Esophagus (tissue), 2 donors: Measurements from ENCODE around the gene KLK6. TPM values are rescaled to one million over a fixed set of nuclear protein-coding genes. Genes with fewer than 3 reads are reported as not detected.

Source experiments
- H3K27ac ChIP-seq, 2 donors: one replicate each; pipeline ENCODE4 v1.5.1; 2013; ENCODE audit warnings: low read depth in 2 of 2, mild to moderate bottlenecking in 2 of 2, inconsistent platforms in 1 of 2, low read length in 1 of 2, moderate library complexity in 1 of 2
- H3K27me3 ChIP-seq, 2 donors: one replicate each; pipeline ENCODE4 v1.6.1; 2013; ENCODE audit warnings: low read length in 2 of 2, control low read depth in 1 of 2, mild to moderate bottlenecking in 1 of 2; ENCODE audit not compliant: insufficient read depth in 2 of 2, control insufficient read depth in 1 of 2
- H3K36me3 ChIP-seq, 2 donors: one replicate each; pipeline ENCODE4 v1.6.1; 2013; ENCODE audit warnings: low read length in 1 of 2; ENCODE audit not compliant: control insufficient read depth in 2 of 2, insufficient read depth in 2 of 2
- H3K4me1 ChIP-seq, 2 donors: one replicate each; pipeline ENCODE4 v1.6.1; 2013; ENCODE audit warnings: low read length in 1 of 2; ENCODE audit not compliant: control insufficient read depth in 2 of 2, insufficient read depth in 2 of 2
- H3K4me3 ChIP-seq, 2 donors: one replicate each; pipeline ENCODE4 v1.5.1; 2013; ENCODE audit warnings: low read length in 2 of 2, mild to moderate bottlenecking in 2 of 2, low read depth in 1 of 2, moderate library complexity in 1 of 2
- H3K9me3 ChIP-seq, 2 donors: one replicate each; pipeline ENCODE4 v1.6.1; 2013; ENCODE audit warnings: mild to moderate bottlenecking in 2 of 2, low read depth in 1 of 2, low read length in 1 of 2, moderate library complexity in 1 of 2; ENCODE audit not compliant: control insufficient read depth in 2 of 2, insufficient read depth in 1 of 2
- WGBS, 2 donors: extraction: QIAGEN DNeasy Blood & Tissue Kit; methylation state at CpG; one replicate each; pipeline ENCODE4 v1.1.7; 2013; 5-methylcytosine and 5-hydroxymethylcytosine counted together
- polyA plus RNA-seq, 2 donors: library from polyadenylated mRNA; stranded (reverse); fragments of 200-250 nt; gene quantifications; one replicate each; pipeline ENCODE4 v1.2.3, GENCODE V29; 2013
- donor health status: healthy with polysubstance abuse.
- donor health status: Bipolar disorder and iron deficiency.

Gene KLK6
- polyA plus RNA-seq, 2 donors: 32.8 to 64.6 TPM

DNA sequence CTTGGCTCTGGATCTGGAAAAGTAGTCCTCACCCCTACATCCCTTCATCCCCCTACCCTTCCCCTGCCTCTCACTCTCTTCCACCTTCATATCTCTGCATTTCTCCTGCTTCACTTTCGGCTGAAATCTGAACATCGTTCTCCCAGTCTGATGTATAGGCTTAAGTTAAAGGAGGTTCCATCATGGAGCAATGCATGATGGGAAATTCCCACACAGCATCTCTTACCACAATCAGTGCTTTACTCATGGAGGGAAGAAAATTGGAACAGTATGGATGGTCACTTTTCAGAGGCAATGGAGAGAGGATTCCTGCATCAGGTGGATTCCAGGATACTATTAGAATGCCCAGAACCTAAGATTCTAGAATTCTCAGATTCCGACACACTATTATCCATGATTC is 38.1 kb upstream of the KLK6 start:
- H3K9me3 ChIP-seq: peaks cover 0 to 2% of the 10 kb centered on the region in 2 donors
- H3K36me3 ChIP-seq: no peaks in the 10 kb centered on the region
- H3K27me3 ChIP-seq: no peaks in the 10 kb centered on the region
- H3K27ac ChIP-seq: no peak overlapping the region
- WGBS, 2 donors: 85 to 89% methylated on average over 3 of the region's 3 CpGs
- H3K4me1 ChIP-seq: peaks cover 0 to 6% of the 10 kb centered on the region in 2 donors
- no peak overlapping the region for H3K4me3 ChIP-seq

DNA sequence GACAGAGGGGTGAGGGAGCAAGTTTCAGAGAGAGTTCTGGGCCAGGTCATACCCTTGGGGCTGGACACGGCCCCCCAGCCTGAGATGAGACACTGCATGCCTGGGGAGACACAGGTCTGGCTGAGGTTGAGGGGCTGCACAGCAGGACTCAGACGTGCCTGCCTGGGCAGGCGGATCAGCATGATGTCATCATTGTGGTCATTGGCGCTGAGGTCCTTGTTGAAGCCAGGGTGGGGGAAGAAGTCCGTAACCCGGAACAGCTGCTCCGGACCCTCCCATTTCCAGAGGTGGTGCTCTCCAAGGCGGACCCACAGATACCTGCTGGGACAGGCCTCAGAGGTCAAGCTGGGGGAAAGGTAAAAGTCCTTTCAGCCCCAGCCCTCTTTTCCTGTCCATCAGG is 37.0 kb upstream of the KLK6 start:
- peaks cover 0 to 2% of the 10 kb centered on the region in 2 donors for H3K9me3 ChIP-seq
- H3K27me3 ChIP-seq: no peaks in the 10 kb centered on the region
- peaks cover 0 to 6% of the 10 kb centered on the region in 2 donors for H3K4me1 ChIP-seq
- H3K4me3 ChIP-seq: no peak overlapping the region
- H3K27ac ChIP-seq: no peak overlapping the region
- H3K36me3 ChIP-seq: no peaks in the 10 kb centered on the region
- 50% methylated on average over 8 of the region's 8 CpGs for WGBS, 2 donors

DNA sequence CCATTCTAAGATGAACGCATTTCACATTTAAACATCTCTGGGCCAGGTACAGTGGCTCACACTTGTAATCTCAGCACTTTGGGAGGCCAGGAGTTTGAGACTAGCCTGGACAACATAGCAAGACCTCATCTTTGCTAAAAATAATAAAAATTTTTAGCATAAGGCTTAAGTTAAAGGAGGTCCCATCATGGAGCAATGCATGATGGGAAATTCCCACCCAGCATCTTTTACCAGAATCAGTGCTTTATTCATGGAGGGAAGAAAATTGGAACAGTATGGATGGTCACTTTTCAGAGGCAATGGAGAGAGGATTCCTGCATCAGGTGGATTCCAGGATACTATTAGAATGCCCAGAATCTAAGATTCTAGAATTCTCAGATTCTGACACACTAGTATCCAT is 35.9 kb upstream of the KLK6 start:
- H3K9me3 ChIP-seq: peaks cover 0 to 2% of the 10 kb centered on the region in 2 donors
- peaks cover 0 to 6% of the 10 kb centered on the region in 2 donors for H3K4me1 ChIP-seq
- WGBS, 2 donors: 81 to 90% methylated on average over 1 of the region's 1 CpG
- H3K27ac ChIP-seq: no peak overlapping the region
- H3K36me3 ChIP-seq: no peaks in the 10 kb centered on the region
- H3K4me3 ChIP-seq: no peak overlapping the region
- no peaks in the 10 kb centered on the region for H3K27me3 ChIP-seq

DNA sequence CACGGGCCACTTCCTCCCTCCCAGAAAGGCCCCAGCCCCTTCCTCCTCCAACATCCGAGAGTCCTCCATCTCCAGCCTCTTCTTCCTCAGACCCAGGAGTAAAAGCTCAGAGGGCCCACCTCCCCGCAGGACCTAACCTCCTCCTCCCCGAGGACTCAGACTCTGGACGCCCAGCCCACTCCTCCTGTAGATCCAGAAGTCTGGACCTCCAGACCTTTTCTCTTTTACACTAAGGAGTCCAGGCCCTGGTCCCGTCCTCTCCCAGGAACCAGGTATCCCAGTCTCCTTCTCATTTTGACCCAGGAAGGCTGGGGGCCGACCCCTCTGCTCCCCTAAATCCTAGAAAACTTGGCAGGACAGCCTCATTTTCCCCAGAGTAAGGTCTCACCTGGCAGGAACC is 33.9 kb upstream of the KLK6 start:
- Histone ChIP-seq H3K4me1 (no peaks in the 10 kb centered on the region), H3K27me3 (no peaks in the 10 kb centered on the region), H3K27ac (peak overlapping the region in 1 of 2 donors; percentile 39), H3K9me3 (no peaks in the 10 kb centered on the region), H3K36me3 (no peaks in the 10 kb centered on the region), H3K4me3 (no peak overlapping the region)
- 75 to 82% methylated on average over 7 of the region's 7 CpGs for WGBS, 2 donors

DNA sequence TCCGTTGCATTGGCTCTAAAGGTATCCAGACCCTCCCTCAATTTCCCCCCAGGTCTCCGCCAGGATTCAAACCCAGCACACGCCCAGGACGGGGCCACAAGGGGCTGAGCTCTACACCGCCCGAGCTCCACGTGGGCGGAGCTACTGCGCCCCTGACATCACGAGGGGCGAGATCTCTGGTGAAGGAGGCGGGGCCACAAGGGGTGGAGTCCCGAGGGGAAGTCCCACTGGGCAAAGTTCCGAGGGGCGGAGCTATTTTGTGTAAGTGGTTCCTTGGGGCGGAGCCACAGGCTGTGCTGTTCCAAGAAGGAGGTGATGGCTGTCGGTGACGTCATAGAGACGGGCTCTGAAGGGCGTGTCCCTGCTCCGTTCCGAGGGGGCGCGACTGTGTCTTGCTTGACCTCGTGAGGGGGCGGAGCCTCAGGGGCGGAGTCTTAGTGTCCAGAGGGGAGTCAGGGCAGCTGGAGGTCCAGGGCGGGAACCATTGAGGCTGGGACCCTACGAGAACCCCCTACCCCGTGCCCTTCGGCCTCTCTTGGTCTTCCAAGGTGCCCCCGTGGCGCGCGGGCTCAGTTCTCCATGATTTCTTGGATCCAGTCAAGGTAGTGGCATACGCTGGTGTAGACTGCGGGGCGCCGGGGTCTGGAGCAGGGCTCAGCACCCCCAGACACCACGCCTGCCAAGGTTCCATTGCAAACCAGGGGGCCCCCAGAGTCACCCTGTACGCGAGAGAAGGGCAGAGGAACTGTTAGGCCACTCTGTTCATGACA is 33.3 kb upstream of the KLK6 start:
- Histone ChIP-seq H3K4me1 (no peaks in the 10 kb centered on the region), H3K36me3 (no peaks in the 10 kb centered on the region), H3K9me3 (no peaks in the 10 kb centered on the region), H3K4me3 (peak overlapping the region; percentile 31 to 61), H3K27ac (peak overlapping the region; percentile 78 to 91), H3K27me3 (no peaks in the 10 kb centered on the region)
- WGBS, 2 donors: 55 to 67% methylated on average over 42 of the region's 42 CpGs

DNA sequence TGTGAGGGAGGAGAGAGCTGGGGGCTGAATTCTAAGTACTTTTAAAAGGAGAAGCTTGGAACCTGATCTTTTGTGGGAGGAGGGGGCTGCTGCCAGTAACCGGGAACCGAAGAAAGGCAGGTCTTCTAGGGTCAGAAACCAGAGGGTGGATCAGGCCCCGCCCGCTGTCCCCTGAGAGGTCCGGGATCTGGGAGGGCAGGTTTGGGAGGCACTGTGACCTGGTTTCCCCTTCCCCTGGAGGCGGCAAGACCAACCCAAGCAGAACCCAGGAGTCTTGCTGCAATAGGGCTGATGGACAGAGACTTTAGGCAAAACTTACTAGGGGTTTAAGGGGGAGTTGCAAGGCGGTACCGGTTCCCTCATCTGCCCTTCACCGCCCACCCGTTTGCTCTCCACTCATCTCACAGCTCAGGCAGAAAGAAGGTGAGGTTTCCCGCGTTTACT is 32.7 kb upstream of the KLK6 start:
- H3K27me3 ChIP-seq: no peaks in the 10 kb centered on the region
- WGBS, 2 donors: 32 to 40% methylated on average over 11 to 12 of the region's 12 CpGs
- H3K27ac ChIP-seq: peak overlapping the region; percentile 78 to 91
- no peaks in the 10 kb centered on the region for H3K36me3 ChIP-seq
- H3K4me1 ChIP-seq: no peaks in the 10 kb centered on the region
- H3K9me3 ChIP-seq: no peaks in the 10 kb centered on the region
- H3K4me3 ChIP-seq: peak overlapping the region; percentile 31 to 61

DNA sequence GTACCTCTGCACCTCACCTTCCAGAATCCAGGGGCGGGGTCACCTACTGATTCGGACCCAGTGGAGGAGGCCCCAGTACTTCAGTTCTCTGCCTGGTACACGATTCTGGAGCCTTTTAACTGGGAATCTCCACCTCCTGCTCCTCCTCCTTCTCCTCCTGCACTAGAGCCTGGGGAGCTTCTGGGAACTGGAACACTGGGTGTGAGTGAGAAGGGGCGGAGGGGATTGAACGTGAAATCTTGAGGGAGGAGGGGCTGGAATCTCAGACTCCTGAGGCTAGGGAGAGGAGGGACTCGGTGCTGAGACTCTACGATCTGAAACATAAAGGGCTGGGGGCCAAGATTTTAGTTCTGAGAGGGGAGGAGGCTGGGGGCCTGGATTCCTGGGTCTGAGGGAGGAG is 32.1 kb upstream of the KLK6 start, which contains the start of gene KLK8:
TSS of gene KLK8 (minus strand) at position 90 of the 400 bp plus-strand sequence. CDS start 437 bp downstream, outside the sequence.
- Histone ChIP-seq H3K4me1 (no peaks in the 10 kb centered on the region), H3K9me3 (no peaks in the 10 kb centered on the region), H3K4me3 (peak within 1 kb of the TSS; percentile 53 to 61), H3K27ac (peak within 1 kb of the TSS; percentile 78 to 91), H3K27me3 (no peaks in the 10 kb centered on the region), H3K36me3 (no peaks in the 10 kb centered on the region)
- 19 to 22% methylated on average over 7 of the region's 7 CpGs for WGBS, 2 donors

DNA sequence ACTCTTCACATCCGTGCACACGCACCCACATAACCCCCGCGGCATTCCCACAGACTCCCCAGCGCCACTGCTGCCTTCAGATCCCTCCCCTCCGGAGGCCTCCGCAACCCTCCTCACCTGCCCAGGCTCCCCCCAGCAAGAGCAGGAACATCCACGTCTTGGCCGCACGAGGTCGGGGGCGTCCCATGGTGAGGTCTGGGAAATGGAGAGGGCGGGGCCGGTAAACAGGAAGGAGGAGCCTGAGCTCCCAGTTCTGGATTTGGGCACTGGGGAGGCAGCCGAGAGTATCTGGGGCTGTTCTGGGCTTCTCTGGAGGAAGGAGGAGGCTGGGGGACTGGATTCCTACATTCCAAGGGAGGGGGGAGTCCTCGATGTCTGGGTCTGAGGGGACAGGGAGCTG is 31.6 kb upstream of the KLK6 start:
- Histone ChIP-seq H3K4me3 (peak overlapping the region; percentile 53 to 61), H3K27ac (peak overlapping the region; percentile 78 to 91), H3K36me3 (no peaks in the 10 kb centered on the region), H3K4me1 (no peaks in the 10 kb centered on the region), H3K27me3 (no peaks in the 10 kb centered on the region), H3K9me3 (no peaks in the 10 kb centered on the region)
- 24 to 30% methylated on average over 16 of the region's 16 CpGs for WGBS, 2 donors

DNA sequence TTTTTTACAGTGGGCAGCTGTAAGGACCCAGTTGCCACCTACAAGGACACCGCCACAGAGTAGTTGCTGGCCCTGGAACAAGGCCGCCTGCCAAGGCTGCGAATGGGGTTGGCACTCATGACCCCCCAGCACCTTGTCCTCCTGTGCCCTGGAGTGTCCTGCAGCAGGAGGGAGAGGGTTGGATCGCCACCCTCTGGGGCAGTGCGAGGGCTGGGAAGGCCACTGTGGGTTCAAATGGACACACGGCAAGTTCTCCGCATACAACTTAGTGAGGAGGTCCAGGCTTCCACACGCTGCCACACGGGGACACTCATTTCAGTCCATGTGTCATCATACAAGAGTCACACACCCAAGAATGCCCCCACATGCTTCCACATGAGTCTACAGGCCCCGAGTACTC is 31.0 kb upstream of the KLK6 start:
- Histone ChIP-seq H3K4me1 (no peaks in the 10 kb centered on the region), H3K36me3 (no peaks in the 10 kb centered on the region), H3K9me3 (no peaks in the 10 kb centered on the region), H3K4me3 (peak overlapping the region; percentile 53 to 61), H3K27ac (peak overlapping the region in 1 of 2 donors; percentile 91), H3K27me3 (no peaks in the 10 kb centered on the region)
- WGBS, 2 donors: 77 to 79% methylated on average over 10 of the region's 10 CpGs

DNA sequence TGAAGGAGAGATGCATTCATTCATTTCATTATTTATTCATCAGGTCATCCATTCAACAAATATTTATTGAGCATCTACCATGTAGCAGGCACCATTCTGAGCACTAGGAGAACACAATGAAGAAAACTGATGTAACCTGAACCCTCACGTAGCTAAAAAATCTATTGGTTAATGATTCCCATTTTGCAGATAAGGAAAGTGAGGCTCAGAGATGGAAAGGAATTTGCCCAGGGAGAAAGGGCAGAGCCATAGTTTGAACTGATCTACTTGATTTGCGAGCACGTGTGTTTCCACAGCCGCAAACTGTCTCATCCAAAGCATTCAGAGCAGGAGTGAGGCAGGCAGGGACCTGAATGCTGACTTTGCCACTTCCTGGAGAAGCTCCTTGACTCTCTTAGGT is 29.3 kb upstream of the KLK6 start:
- WGBS, 2 donors: 61 to 70% methylated on average over 4 of the region's 4 CpGs
- Histone ChIP-seq H3K9me3 (no peaks in the 10 kb centered on the region), H3K27ac (peak overlapping the region in 1 of 2 donors; percentile 34), H3K4me3 (no peak overlapping the region), H3K27me3 (no peaks in the 10 kb centered on the region), H3K4me1 (no peaks in the 10 kb centered on the region), H3K36me3 (no peaks in the 10 kb centered on the region)
